WTC11 (cell line): Measurements from ENCODE around the gene RIOK1. TPM values are rescaled to one million over a fixed set of nuclear protein-coding genes. Genes with fewer than 3 reads are reported as not detected.

Source experiments
- ATAC-seq: fragments of 200-7000 bp; cut with Tn5 transposase; 2 replicates; pipeline ENCODE4 v1.10.0; 2021; ENCODE audit warnings: mild to moderate bottlenecking, moderate library complexity
- CTCF ChIA-PET: fragments of 300-600 bp; sonication (Branson Sonifier 250); formaldehyde crosslinking; loops from one replicate; lab custom pipeline; 2021; ENCODE audit warnings: antibody characterized with exemption; lab: Charles Lee
- POLR2A ChIA-PET: fragments of 350-600 bp; sonication (Branson Sonifier 250); formaldehyde crosslinking; loops from one replicate; lab custom pipeline; 2021; ENCODE audit warnings: antibody characterized with exemption; lab: Charles Lee
- DNase-seq: peaks from one replicate; pipeline ENCODE4 v3.0.0; 2021; ENCODE audit warnings: low spot score
- H3K27ac Mint-ChIP-seq: 2 replicates; pipeline ENCODE4 v1.8.0; 2021; ENCODE audit warnings: mixed read lengths
- H3K27me3 Mint-ChIP-seq: 2 replicates; pipeline ENCODE4 v1.8.0; 2021; ENCODE audit warnings: low read depth, mild to moderate bottlenecking, moderate library complexity, mixed read lengths
- H3K36me3 Mint-ChIP-seq: 2 replicates; pipeline ENCODE4 v1.8.0; 2021; ENCODE audit warnings: mixed read lengths
- H3K4me1 Mint-ChIP-seq: 2 replicates; pipeline ENCODE4 v1.8.0; 2022; ENCODE audit warnings: mixed read lengths
- H3K4me3 Mint-ChIP-seq: 2 replicates; pipeline ENCODE4 v1.8.0; 2021; ENCODE audit warnings: mild to moderate bottlenecking, moderate library complexity, mixed read lengths
- H3K9me3 Mint-ChIP-seq: 2 replicates; pipeline ENCODE4 v1.8.0; 2021; ENCODE audit warnings: mixed read lengths
- ETV6 ChIP-seq: sonication (generic); formaldehyde crosslinking; IDR thresholded peaks from 2 replicates; pipeline ENCODE4 v1.8.1; 2022; ENCODE audit warnings: mild to moderate bottlenecking, missing genetic modification reagents
- FOXP1 ChIP-seq: sonication (generic); formaldehyde crosslinking; IDR thresholded peaks from 2 replicates; pipeline ENCODE4 v1.8.0; 2022; ENCODE audit warnings: missing genetic modification reagents, mild to moderate bottlenecking, moderate library complexity, borderline replicate concordance
- GABPB1 ChIP-seq: sonication (generic); formaldehyde crosslinking; IDR thresholded peaks from 2 replicates; pipeline ENCODE4 v1.8.1; 2023; ENCODE audit warnings: mild to moderate bottlenecking, missing genetic modification reagents
- GRHL2 ChIP-seq: fragments of 250-450 bp; sonication (Bioruptor Pico); IDR thresholded peaks from 2 replicates; pipeline ENCODE4 v1.8.0; 2022; ENCODE audit warnings: mild to moderate bottlenecking, moderate library complexity; ENCODE audit not compliant: insufficient replicate concordance, severe bottlenecking
- HMGXB4 ChIP-seq: sonication (generic); formaldehyde crosslinking; IDR thresholded peaks from 2 replicates; pipeline ENCODE4 v1.8.1; 2023; ENCODE audit warnings: mild to moderate bottlenecking, moderate library complexity, missing genetic modification reagents
- KAT7 ChIP-seq: sonication (generic); formaldehyde crosslinking; IDR thresholded peaks from 2 replicates; pipeline ENCODE4 v1.8.1; 2023; ENCODE audit warnings: missing genetic modification reagents, mild to moderate bottlenecking, borderline replicate concordance
- MAX ChIP-seq: sonication (generic); formaldehyde crosslinking; IDR thresholded peaks from 2 replicates; pipeline ENCODE4 v1.8.0; 2022; ENCODE audit warnings: mild to moderate bottlenecking, missing genetic modification reagents
- MXD4 ChIP-seq: fragments of 250-450 bp; sonication (Bioruptor Pico); IDR thresholded peaks from 2 replicates; pipeline ENCODE4 v1.8.0; 2021; ENCODE audit warnings: mild to moderate bottlenecking, moderate library complexity, borderline replicate concordance
- PRRX2 ChIP-seq: fragments of 250-450 bp; sonication (Bioruptor Pico); IDR thresholded peaks from 2 replicates; pipeline ENCODE4 v1.8.0; 2021; ENCODE audit warnings: mild to moderate bottlenecking
- TP53 ChIP-seq: sonication (generic); formaldehyde crosslinking; IDR thresholded peaks from 2 replicates; pipeline ENCODE4 v1.8.1; 2023; ENCODE audit warnings: mild to moderate bottlenecking, missing genetic modification reagents
- ZNF219 ChIP-seq: sonication (generic); formaldehyde crosslinking; IDR thresholded peaks from 2 replicates; pipeline ENCODE4 v1.8.0; 2023; ENCODE audit warnings: missing genetic modification reagents, mild to moderate bottlenecking, borderline replicate concordance
- ZNF532 ChIP-seq: fragments of 250-450 bp; sonication (Bioruptor Pico); IDR thresholded peaks from 2 replicates; pipeline ENCODE4 v1.9.0; 2021; ENCODE audit warnings: mild to moderate bottlenecking, borderline replicate concordance
- total RNA-seq: library from RNA; stranded (reverse); gene quantifications from 3 replicates; pipeline ENCODE4 v1.2.3, GENCODE V29; 2021
- TF ChIP-seq, protein P1 (sequence below): sonication (generic); formaldehyde crosslinking; IDR thresholded peaks from 2 replicates; pipeline ENCODE4 v1.8.1; 2023; ENCODE audit warnings: mild to moderate bottlenecking, missing genetic modification reagents, moderate library complexity
- TF ChIP-seq, protein P2 (sequence below): sonication (generic); formaldehyde crosslinking; IDR thresholded peaks from 2 replicates; pipeline ENCODE4 v1.8.1; 2023; ENCODE audit warnings: mild to moderate bottlenecking, missing genetic modification reagents, borderline replicate concordance
- TF ChIP-seq, protein P3 (sequence below): sonication (generic); formaldehyde crosslinking; IDR thresholded peaks from 2 replicates; pipeline ENCODE4 v1.8.1; 2022; ENCODE audit warnings: missing genetic modification reagents, borderline replicate concordance
- TF ChIP-seq, protein P4 (sequence below): fragments of 250-450 bp; sonication (Bioruptor Pico); IDR thresholded peaks from 2 replicates; pipeline ENCODE4 v1.9.0; 2021; ENCODE audit warnings: mild to moderate bottlenecking

RIOK1 gene
- total RNA-seq, 1 experiment from 2014 or later, result 25.6 TPM

GRCh38 chr6:7404546-7404945, 14.9 kb downstream of the RIOK1 start:
- peaks cover 66% of the 10 kb centered on the region for H3K36me3 Mint-ChIP-seq
- no peaks in the 10 kb centered on the region for H3K9me3 Mint-ChIP-seq
- ChIA-PET POLR2A (no interaction called here), CTCF (interaction anchor here (0.7 kb wide), 1 partner anchor 49 kb away, joined by 3 read pairs; no protein-coding TSS in a partner anchor)
- ATAC-seq (no peak), DNase-seq (no peak)
- no peaks in the 10 kb centered on the region for H3K27me3 Mint-ChIP-seq
- TF ChIP-seq, protein P1, sequence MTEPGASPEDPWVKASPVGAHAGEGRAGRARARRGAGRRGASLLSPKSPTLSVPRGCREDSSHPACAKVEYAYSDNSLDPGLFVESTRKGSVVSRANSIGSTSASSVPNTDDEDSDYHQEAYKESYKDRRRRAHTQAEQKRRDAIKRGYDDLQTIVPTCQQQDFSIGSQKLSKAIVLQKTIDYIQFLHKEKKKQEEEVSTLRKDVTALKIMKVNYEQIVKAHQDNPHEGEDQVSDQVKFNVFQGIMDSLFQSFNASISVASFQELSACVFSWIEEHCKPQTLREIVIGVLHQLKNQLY (CRISPR knock-in tag), result no peak
- TF ChIP-seq MAX (no peak), KAT7 (CRISPR knock-in tag) (no peak), GABPB1 (CRISPR knock-in tag) (no peak), ZNF532 (CRISPR knock-in tag) (no peak), FOXP1 (CRISPR knock-in tag) (no peak), MXD4 (CRISPR knock-in tag) (no peak), ETV6 (CRISPR knock-in tag) (no peak)
- TF ChIP-seq, protein P2, sequence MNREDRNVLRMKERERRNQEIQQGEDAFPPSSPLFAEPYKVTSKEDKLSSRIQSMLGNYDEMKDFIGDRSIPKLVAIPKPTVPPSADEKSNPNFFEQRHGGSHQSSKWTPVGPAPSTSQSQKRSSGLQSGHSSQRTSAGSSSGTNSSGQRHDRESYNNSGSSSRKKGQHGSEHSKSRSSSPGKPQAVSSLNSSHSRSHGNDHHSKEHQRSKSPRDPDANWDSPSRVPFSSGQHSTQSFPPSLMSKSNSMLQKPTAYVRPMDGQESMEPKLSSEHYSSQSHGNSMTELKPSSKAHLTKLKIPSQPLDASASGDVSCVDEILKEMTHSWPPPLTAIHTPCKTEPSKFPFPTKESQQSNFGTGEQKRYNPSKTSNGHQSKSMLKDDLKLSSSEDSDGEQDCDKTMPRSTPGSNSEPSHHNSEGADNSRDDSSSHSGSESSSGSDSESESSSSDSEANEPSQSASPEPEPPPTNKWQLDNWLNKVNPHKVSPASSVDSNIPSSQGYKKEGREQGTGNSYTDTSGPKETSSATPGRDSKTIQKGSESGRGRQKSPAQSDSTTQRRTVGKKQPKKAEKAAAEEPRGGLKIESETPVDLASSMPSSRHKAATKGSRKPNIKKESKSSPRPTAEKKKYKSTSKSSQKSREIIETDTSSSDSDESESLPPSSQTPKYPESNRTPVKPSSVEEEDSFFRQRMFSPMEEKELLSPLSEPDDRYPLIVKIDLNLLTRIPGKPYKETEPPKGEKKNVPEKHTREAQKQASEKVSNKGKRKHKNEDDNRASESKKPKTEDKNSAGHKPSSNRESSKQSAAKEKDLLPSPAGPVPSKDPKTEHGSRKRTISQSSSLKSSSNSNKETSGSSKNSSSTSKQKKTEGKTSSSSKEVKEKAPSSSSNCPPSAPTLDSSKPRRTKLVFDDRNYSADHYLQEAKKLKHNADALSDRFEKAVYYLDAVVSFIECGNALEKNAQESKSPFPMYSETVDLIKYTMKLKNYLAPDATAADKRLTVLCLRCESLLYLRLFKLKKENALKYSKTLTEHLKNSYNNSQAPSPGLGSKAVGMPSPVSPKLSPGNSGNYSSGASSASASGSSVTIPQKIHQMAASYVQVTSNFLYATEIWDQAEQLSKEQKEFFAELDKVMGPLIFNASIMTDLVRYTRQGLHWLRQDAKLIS (CRISPR knock-in tag), result no peak
- TF ChIP-seq, protein P3, sequence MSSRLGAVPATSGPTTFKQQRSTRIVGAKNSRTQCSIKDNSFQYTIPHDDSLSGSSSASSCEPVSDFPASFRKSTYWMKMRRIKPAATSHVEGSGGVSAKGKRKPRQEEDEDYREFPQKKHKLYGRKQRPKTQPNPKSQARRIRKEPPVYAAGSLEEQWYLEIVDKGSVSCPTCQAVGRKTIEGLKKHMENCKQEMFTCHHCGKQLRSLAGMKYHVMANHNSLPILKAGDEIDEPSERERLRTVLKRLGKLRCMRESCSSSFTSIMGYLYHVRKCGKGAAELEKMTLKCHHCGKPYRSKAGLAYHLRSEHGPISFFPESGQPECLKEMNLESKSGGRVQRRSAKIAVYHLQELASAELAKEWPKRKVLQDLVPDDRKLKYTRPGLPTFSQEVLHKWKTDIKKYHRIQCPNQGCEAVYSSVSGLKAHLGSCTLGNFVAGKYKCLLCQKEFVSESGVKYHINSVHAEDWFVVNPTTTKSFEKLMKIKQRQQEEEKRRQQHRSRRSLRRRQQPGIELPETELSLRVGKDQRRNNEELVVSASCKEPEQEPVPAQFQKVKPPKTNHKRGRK, result no peak
- TF ChIP-seq, protein P4, sequence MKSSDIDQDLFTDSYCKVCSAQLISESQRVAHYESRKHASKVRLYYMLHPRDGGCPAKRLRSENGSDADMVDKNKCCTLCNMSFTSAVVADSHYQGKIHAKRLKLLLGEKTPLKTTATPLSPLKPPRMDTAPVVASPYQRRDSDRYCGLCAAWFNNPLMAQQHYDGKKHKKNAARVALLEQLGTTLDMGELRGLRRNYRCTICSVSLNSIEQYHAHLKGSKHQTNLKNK (CRISPR knock-in tag), result no peak
- H3K4me3 Mint-ChIP-seq, result no peak overlapping the region
- no peak overlapping the region for H3K27ac Mint-ChIP-seq
- H3K4me1 Mint-ChIP-seq, result no peaks in the 10 kb centered on the region

GRCh38 chr6:7406743-7407142, 17.1 kb downstream of the RIOK1 start:
- TF ChIP-seq HMGXB4 (CRISPR knock-in tag), result no peak
- TF ChIP-seq TP53 (CRISPR knock-in tag), result no peak
- TF ChIP-seq ZNF219 (CRISPR knock-in tag), result no peak
- no peak for TF ChIP-seq GRHL2 (CRISPR knock-in tag)
- no peak for TF ChIP-seq KAT7 (CRISPR knock-in tag)
- no peak for TF ChIP-seq PRRX2 (CRISPR knock-in tag)
- TF ChIP-seq, protein P3, result no peak
- TF ChIP-seq, all 79 proteins: peak for 0
- no peaks in the 10 kb centered on the region for H3K9me3 Mint-ChIP-seq
- peaks cover 71% of the 10 kb centered on the region for H3K36me3 Mint-ChIP-seq
- ATAC-seq (no peak), DNase-seq (no peak)
- no peaks in the 10 kb centered on the region for H3K4me1 Mint-ChIP-seq
- ChIA-PET POLR2A (no interaction called here), CTCF (no interaction called here)
- H3K27ac Mint-ChIP-seq, result no peak overlapping the region
- H3K27me3 Mint-ChIP-seq, result no peaks in the 10 kb centered on the region
- H3K4me3 Mint-ChIP-seq, result no peak overlapping the region
